K562 (cell line): ENCODE results near the gene TMC2. TPM values are rescaled to one million over a fixed set of nuclear protein-coding genes. Genes with fewer than 3 reads are reported as not detected.

Source experiments
- BCOR ChIP-seq: fragments of 450-650 bp; IDR thresholded peaks from 2 replicates; pipeline ENCODE4 v1.6.1; 2016
- CEBPB ChIP-seq: fragments of 450-650 bp; IDR thresholded peaks from 2 replicates; pipeline ENCODE4 v1.6.1; 2016; ENCODE audit warnings: missing genetic modification characterization, missing compliant biosample characterization
- CREB1 ChIP-seq, 2 experiments: sonication (generic) in 1 of 2; formaldehyde crosslinking in 1 of 2; IDR thresholded peaks; 2 replicates each; pipeline versions ENCODE4 v1.6.1 to v1.8.0; 2012 to 2022; ENCODE audit warnings: inconsistent platforms in 1 of 2, mild to moderate bottlenecking in 1 of 2, missing genetic modification reagents in 1 of 2, moderate library complexity in 1 of 2
- GATAD2B ChIP-seq: fragments of 450-650 bp; IDR thresholded peaks from 2 replicates; pipeline ENCODE4 v1.6.1; 2017; ENCODE audit warnings: mild to moderate bottlenecking, borderline replicate concordance
- MBD2 ChIP-seq: sonication (generic); IDR thresholded peaks from 2 replicates; pipeline ENCODE4 v1.6.1; 2016; ENCODE audit warnings: low read depth, borderline replicate concordance
- NCOA4 ChIP-seq: fragments of 450-650 bp; IDR thresholded peaks from 2 replicates; pipeline ENCODE4 v1.6.1; 2018; ENCODE audit warnings: mild to moderate bottlenecking; ENCODE audit not compliant: partially characterized antibody
- NRF1 ChIP-seq, 2 experiments: fragments of 450-650 bp; IDR thresholded peaks in 1 of 2; conservative IDR thresholded peaks in 1 of 2; 2 replicates each; pipeline ENCODE4 v1.6.1; 2014; ENCODE audit warnings: mild to moderate bottlenecking in 2 of 2
- PRPF4 ChIP-seq: fragments of 200-400 bp; formaldehyde crosslinking; IDR thresholded peaks from one replicate; pipeline ENCODE4 v1.6.1; 2017; ENCODE audit warnings: low read length, low read depth, mild to moderate bottlenecking; ENCODE audit not compliant: insufficient read depth, poor library complexity, severe bottlenecking
- RHOXF2B ChIP-seq: fragments of 250-450 bp; sonication (Bioruptor Pico); conservative IDR thresholded peaks from 2 replicates; pipeline ENCODE4 v1.5.1; 2021
- TAL1 ChIP-seq: fragments of 450-650 bp; IDR thresholded peaks from 2 replicates; pipeline ENCODE4 v1.6.1; 2016; ENCODE audit warnings: mild to moderate bottlenecking
- TCF7L2 ChIP-seq: fragments of 150-350 bp; IDR thresholded peaks from 2 replicates; pipeline ENCODE4 v1.6.1; 2016; ENCODE audit warnings: low read depth, mild to moderate bottlenecking, low read length, moderate library complexity
- TEAD1 ChIP-seq, 2 experiments: fragments of 450-650 bp in 1 of 2; sonication (generic) in 1 of 2; formaldehyde crosslinking; IDR thresholded peaks; 2 replicates each; pipeline versions ENCODE4 v1.4.0 to v1.8.0; 2020 to 2022; ENCODE audit warnings: mild to moderate bottlenecking in 2 of 2, missing genetic modification reagents in 1 of 2
- ZNF830 ChIP-seq: fragments of 250-450 bp; sonication (Bioruptor Pico); IDR thresholded peaks from 2 replicates; pipeline ENCODE4 v1.5.0; 2021; ENCODE audit warnings: mild to moderate bottlenecking
- polyA plus RNA-seq, 8 experiments: library from polyadenylated mRNA; depleted of rRNA in 4 of 8; stranded (reverse) in 5 of 8; unstranded in 3 of 8; fragments of >200 nt; fragmentation: Nextera tagmentation in 2 of 8; fragmentation: Illumina TruSeq in 1 of 8; extraction: Ambion mirVana in 2 of 8; extraction: Trizol in 1 of 8; gene quantifications; 2 replicates each; pipeline versions ENCODE4 v1.2.1 to v1.2.3, GENCODE V29; 2011 to 2014; ENCODE audit warnings: inconsistent platforms in 1 of 8, missing spikeins in 1 of 8
- total RNA-seq, 7 experiments: library from RNA; depleted of rRNA in 6 of 7; stranded (reverse); fragments of >200 nt in 6 of 7; fragmentation: Illumina TruSeq in 2 of 7; extraction: Trizol in 2 of 7; gene quantifications; 2 replicates each; pipeline versions ENCODE4 v1.2.1 to v1.2.3, GENCODE V29; 2011 to 2021; ENCODE audit warnings: low replicate concordance in 1 of 7
- TF ChIP-seq, protein P1 (sequence below): fragments of 450-650 bp; IDR thresholded peaks from 2 replicates; pipeline ENCODE4 v1.6.1; 2016; ENCODE audit warnings: mild to moderate bottlenecking, moderate library complexity
- TF ChIP-seq, protein P2 (sequence below): sonication (generic); formaldehyde crosslinking; IDR thresholded peaks from 2 replicates; pipeline ENCODE4 v1.5.0; 2020; ENCODE audit warnings: missing genetic modification reagents

The TMC2 gene
- total and polyA plus RNA-seq, 9 of the 15 experiments (the other 6 are each of a cell fraction or from before 2014, with no cell fraction given): not detected

DNA sequence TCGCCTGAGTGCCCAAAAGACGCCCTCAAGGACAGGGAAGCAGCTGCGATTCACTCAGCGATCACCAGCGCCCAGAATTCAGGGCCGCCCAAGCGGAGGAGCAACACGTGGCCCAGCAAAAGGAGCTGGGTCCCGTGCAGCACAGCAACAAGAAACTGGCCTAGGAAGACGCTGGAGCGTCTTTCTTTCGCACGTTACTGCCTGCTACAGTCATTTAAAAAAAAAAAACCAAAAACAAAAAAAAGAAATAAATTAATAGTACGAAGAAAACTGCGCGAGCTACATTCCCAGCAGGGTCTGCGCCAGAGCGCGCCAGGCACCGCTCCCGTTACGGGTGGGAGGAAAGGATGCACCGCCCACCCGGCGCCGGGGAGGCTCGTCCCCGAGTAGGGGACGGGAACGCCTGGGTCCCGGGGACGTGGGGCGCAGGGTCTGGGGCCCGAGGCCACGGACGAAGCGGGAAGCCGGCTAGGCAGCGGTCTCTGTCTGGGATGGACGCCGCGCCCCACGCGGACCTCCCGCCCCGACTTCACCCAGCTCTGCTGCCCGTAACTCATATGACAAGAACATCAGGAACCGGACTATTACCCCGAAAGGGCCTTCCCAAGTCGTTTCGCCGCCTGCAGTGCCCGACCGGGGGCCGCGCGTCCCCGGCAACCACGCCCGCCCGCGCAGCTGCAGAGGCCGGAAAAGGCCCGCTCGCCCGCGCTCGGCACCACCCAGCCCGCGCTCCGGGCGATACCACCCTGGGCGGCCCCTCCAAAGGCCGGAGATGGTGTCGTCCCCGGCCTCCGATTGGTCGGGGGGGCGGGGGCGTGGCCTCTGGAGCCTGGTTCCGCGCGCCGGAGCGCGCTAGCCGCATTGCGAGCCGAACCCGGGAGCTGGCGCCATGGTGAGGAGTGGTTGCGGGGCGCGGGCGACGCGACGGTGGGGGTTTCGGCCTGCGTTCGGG lies 115.7 kb downstream of the TMC2 start, which contains the start of gene NOP56 (continued):
- TF ChIP-seq, protein P1, sequence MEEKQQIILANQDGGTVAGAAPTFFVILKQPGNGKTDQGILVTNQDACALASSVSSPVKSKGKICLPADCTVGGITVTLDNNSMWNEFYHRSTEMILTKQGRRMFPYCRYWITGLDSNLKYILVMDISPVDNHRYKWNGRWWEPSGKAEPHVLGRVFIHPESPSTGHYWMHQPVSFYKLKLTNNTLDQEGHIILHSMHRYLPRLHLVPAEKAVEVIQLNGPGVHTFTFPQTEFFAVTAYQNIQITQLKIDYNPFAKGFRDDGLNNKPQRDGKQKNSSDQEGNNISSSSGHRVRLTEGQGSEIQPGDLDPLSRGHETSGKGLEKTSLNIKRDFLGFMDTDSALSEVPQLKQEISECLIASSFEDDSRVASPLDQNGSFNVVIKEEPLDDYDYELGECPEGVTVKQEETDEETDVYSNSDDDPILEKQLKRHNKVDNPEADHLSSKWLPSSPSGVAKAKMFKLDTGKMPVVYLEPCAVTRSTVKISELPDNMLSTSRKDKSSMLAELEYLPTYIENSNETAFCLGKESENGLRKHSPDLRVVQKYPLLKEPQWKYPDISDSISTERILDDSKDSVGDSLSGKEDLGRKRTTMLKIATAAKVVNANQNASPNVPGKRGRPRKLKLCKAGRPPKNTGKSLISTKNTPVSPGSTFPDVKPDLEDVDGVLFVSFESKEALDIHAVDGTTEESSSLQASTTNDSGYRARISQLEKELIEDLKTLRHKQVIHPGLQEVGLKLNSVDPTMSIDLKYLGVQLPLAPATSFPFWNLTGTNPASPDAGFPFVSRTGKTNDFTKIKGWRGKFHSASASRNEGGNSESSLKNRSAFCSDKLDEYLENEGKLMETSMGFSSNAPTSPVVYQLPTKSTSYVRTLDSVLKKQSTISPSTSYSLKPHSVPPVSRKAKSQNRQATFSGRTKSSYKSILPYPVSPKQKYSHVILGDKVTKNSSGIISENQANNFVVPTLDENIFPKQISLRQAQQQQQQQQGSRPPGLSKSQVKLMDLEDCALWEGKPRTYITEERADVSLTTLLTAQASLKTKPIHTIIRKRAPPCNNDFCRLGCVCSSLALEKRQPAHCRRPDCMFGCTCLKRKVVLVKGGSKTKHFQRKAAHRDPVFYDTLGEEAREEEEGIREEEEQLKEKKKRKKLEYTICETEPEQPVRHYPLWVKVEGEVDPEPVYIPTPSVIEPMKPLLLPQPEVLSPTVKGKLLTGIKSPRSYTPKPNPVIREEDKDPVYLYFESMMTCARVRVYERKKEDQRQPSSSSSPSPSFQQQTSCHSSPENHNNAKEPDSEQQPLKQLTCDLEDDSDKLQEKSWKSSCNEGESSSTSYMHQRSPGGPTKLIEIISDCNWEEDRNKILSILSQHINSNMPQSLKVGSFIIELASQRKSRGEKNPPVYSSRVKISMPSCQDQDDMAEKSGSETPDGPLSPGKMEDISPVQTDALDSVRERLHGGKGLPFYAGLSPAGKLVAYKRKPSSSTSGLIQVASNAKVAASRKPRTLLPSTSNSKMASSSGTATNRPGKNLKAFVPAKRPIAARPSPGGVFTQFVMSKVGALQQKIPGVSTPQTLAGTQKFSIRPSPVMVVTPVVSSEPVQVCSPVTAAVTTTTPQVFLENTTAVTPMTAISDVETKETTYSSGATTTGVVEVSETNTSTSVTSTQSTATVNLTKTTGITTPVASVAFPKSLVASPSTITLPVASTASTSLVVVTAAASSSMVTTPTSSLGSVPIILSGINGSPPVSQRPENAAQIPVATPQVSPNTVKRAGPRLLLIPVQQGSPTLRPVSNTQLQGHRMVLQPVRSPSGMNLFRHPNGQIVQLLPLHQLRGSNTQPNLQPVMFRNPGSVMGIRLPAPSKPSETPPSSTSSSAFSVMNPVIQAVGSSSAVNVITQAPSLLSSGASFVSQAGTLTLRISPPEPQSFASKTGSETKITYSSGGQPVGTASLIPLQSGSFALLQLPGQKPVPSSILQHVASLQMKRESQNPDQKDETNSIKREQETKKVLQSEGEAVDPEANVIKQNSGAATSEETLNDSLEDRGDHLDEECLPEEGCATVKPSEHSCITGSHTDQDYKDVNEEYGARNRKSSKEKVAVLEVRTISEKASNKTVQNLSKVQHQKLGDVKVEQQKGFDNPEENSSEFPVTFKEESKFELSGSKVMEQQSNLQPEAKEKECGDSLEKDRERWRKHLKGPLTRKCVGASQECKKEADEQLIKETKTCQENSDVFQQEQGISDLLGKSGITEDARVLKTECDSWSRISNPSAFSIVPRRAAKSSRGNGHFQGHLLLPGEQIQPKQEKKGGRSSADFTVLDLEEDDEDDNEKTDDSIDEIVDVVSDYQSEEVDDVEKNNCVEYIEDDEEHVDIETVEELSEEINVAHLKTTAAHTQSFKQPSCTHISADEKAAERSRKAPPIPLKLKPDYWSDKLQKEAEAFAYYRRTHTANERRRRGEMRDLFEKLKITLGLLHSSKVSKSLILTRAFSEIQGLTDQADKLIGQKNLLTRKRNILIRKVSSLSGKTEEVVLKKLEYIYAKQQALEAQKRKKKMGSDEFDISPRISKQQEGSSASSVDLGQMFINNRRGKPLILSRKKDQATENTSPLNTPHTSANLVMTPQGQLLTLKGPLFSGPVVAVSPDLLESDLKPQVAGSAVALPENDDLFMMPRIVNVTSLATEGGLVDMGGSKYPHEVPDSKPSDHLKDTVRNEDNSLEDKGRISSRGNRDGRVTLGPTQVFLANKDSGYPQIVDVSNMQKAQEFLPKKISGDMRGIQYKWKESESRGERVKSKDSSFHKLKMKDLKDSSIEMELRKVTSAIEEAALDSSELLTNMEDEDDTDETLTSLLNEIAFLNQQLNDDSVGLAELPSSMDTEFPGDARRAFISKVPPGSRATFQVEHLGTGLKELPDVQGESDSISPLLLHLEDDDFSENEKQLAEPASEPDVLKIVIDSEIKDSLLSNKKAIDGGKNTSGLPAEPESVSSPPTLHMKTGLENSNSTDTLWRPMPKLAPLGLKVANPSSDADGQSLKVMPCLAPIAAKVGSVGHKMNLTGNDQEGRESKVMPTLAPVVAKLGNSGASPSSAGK: peak; percentile 69
- TF ChIP-seq TCF7L2 (peak; percentile 93), NCOA4 (no peak), CREB1 (IDR thresholded peaks at IDR 0.05) (peak; percentile 29; the same call in 1 of the 2 replicates), CREB1 (CRISPR knock-in tag; IDR thresholded peaks at IDR 0.05) (no peak), RHOXF2B (CRISPR knock-in tag) (no peak), NRF1 (conservative IDR thresholded peaks at IDR 0.05 in 1 of 2, IDR thresholded peaks at IDR 0.05 in 1 of 2) (peak; percentile 89 to 90), BCOR (0 out of 2 replicates have a peak, but pooled peaks have one; percentile 27), ZNF830 (CRISPR knock-in tag) (no peak), GATAD2B (peak; percentile 16; the same call in 1 of the 2 replicates), MBD2 (peak; percentile 91), PRPF4 (peak; percentile 66), TAL1 (no peak), TEAD1 (CRISPR knock-in tag; IDR thresholded peaks at IDR 0.05) (0 out of 4 replicates have a peak, but pooled peaks of 1 of the 2 experiments have one; percentile 16), CEBPB (no peak)
- TF ChIP-seq, protein P2, sequence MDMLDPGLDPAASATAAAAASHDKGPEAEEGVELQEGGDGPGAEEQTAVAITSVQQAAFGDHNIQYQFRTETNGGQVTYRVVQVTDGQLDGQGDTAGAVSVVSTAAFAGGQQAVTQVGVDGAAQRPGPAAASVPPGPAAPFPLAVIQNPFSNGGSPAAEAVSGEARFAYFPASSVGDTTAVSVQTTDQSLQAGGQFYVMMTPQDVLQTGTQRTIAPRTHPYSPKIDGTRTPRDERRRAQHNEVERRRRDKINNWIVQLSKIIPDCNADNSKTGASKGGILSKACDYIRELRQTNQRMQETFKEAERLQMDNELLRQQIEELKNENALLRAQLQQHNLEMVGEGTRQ (CRISPR knock-in tag): peak; percentile 71
